ENCODE measurements around the gene PDCL2. TPM values are rescaled to one million over a fixed set of nuclear protein-coding genes. Genes with fewer than 3 reads are reported as not detected.

Gene PDCL2
- total RNA-seq, 1 donor from 2014 or later, result not detected

- H3K27ac ChIP-seq (replicated peaks), result no peak overlapping the region
- H3K27me3 ChIP-seq (ENCODE audit: low read depth), result no peaks in the 10 kb centered on the region
- H3K4me1 ChIP-seq, result no peaks in the 10 kb centered on the region
- TF ChIP-seq, protein P1, sequence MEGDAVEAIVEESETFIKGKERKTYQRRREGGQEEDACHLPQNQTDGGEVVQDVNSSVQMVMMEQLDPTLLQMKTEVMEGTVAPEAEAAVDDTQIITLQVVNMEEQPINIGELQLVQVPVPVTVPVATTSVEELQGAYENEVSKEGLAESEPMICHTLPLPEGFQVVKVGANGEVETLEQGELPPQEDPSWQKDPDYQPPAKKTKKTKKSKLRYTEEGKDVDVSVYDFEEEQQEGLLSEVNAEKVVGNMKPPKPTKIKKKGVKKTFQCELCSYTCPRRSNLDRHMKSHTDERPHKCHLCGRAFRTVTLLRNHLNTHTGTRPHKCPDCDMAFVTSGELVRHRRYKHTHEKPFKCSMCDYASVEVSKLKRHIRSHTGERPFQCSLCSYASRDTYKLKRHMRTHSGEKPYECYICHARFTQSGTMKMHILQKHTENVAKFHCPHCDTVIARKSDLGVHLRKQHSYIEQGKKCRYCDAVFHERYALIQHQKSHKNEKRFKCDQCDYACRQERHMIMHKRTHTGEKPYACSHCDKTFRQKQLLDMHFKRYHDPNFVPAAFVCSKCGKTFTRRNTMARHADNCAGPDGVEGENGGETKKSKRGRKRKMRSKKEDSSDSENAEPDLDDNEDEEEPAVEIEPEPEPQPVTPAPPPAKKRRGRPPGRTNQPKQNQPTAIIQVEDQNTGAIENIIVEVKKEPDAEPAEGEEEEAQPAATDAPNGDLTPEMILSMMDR (IDR thresholded peaks at IDR 0.05; ENCODE audit: borderline replicate concordance), result no peak
- intact Hi-C loops (cut with micrococcal nuclease), result no loop called here
- no peaks in the 10 kb centered on the region for H3K36me3 ChIP-seq
- no peak overlapping the region for H3K4me3 ChIP-seq
- no peak for DNase-seq
- H3K9me3 ChIP-seq (replicated peaks), result no peaks in the 10 kb centered on the region
Observed at GRCh38 chr4:55518442-55518841, 73.6 kb downstream of the PDCL2 start.

GRCh38 chr4:55517526-55518229 lies 74.4 kb downstream of the PDCL2 start:
- TF ChIP-seq, protein P1 (IDR thresholded peaks at IDR 0.05; ENCODE audit: borderline replicate concordance), result no peak
- Histone ChIP-seq H3K4me1 (no peaks in the 10 kb centered on the region), H3K4me3 (no peak overlapping the region), H3K9me3 (replicated peaks) (no peaks in the 10 kb centered on the region), H3K27me3 (ENCODE audit: low read depth) (no peaks in the 10 kb centered on the region), H3K36me3 (no peaks in the 10 kb centered on the region), H3K27ac (replicated peaks) (no peak overlapping the region)
- no peak for DNase-seq
- intact Hi-C loops (cut with micrococcal nuclease), result no loop called here

DNA sequence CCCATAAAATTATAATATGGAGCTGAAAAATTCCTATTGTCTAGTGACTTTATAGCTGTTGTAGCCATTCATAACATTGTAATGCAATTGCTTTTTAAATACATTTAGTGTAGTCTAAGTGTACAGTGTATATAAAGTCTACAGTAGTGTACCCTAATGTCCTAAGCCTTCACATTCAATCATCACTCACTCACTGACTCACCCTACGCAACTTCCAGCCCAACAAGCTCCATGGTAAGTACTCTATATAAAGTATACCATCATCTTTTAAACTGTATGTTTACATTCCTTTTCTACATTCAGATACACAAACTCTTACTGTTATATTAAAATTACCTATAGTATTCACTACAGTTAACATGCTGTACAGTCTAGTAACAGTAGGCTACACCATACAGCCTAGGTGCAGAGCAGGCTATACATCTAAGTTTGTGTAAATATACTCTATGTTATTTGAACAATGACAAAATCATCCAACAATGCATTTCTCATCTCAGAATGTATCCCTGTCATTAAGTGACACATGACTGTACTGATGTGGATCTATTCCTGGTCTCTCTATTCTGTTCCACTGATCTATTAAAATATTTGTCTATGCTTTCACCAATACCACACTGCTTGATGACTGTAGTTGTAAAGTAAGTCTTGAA lies 79.0 kb downstream of the PDCL2 start:
- intact Hi-C loops (cut with micrococcal nuclease), result no loop called here
- Histone ChIP-seq H3K27ac (replicated peaks) (no peak overlapping the region), H3K36me3 (no peaks in the 10 kb centered on the region), H3K4me1 (peaks cover 14% of the 10 kb centered on the region), H3K4me3 (no peak overlapping the region), H3K27me3 (ENCODE audit: low read depth) (no peaks in the 10 kb centered on the region), H3K9me3 (replicated peaks) (no peaks in the 10 kb centered on the region)
- TF ChIP-seq, protein P1 (IDR thresholded peaks at IDR 0.05; ENCODE audit: borderline replicate concordance), result no peak
- DNase-seq, result no peak

GRCh38 chr4:55512077-55512476 lies 80.0 kb downstream of the PDCL2 start:
- H3K27ac ChIP-seq (replicated peaks), result no peak overlapping the region
- H3K9me3 ChIP-seq (replicated peaks), result no peaks in the 10 kb centered on the region
- no peak overlapping the region for H3K4me3 ChIP-seq
- TF ChIP-seq, protein P1 (IDR thresholded peaks at IDR 0.05; ENCODE audit: borderline replicate concordance), result no peak
- no peaks in the 10 kb centered on the region for H3K36me3 ChIP-seq
- no peak for DNase-seq
- H3K4me1 ChIP-seq, result peaks cover 19% of the 10 kb centered on the region
- H3K27me3 ChIP-seq (ENCODE audit: low read depth), result no peaks in the 10 kb centered on the region
- intact Hi-C loops (cut with micrococcal nuclease), result no loop called here

DNA sequence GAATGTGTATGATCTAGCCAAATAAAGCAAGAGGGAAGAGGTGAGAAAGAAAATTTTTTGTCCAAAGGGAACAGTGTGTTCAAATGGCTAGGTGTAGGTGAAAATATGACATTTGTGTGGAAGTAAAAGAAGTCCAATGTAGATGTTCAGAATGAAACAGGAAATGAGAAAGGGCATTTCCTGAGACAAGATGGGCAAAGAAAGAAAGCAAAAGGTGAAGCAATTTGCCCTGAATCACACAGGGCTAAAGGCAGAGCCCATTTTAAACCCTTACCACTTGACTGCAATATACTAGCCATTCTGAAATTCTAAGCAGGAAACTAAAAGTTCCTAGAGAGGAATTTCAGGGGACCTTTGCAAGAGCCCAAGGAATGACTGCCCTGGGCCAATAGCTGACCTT lies 81.4 kb downstream of the PDCL2 start:
- Histone ChIP-seq H3K4me3 (no peak overlapping the region), H3K36me3 (no peaks in the 10 kb centered on the region), H3K9me3 (replicated peaks) (no peaks in the 10 kb centered on the region), H3K27me3 (ENCODE audit: low read depth) (no peaks in the 10 kb centered on the region), H3K27ac (replicated peaks) (no peak overlapping the region), H3K4me1 (peaks cover 19% of the 10 kb centered on the region)
- TF ChIP-seq, protein P1 (IDR thresholded peaks at IDR 0.05; ENCODE audit: borderline replicate concordance), result no peak
- DNase-seq, result no peak
- intact Hi-C loops (cut with micrococcal nuclease), result no loop called here
